Measurements from ENCODE around the gene HBP1. TPM values are rescaled to one million over a fixed set of nuclear protein-coding genes. Genes with fewer than 3 reads are reported as not detected.

HBP1 gene
- total and polyA plus RNA-seq, 2 donors (not counting 1 experiment from before 2014, with no cell fraction given) = 47.2 to 127 TPM

DNA sequence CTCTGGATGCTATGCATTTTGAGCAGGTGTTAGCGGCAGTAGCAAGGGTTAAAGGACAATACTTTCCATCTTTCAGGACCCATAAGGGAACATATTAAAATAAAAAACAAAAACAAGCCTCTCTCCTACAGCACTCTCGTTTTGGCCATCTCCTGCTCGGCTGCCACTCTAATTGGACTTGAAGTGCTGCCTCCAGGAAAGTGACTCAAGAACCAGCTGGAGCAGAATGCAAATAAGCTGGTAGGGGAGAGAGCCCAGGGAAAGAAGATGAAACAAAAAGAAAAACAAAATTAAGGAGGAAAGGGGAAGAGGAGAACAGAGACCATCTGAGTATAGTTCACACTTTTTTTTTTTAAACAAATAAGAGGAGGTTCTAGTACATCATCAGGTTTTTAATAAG lies 65.6 kb downstream of the HBP1 start:
- no peaks in the 10 kb centered on the region for H3K79me2 ChIP-seq (ENCODE audit: control insufficient read depth, insufficient read depth, low read length)
- ChIA-PET CTCF (no interaction called here), POLR2A (no interaction called here)
- no peak for ATAC-seq (ENCODE audit: low read depth)
- H3K9me3 ChIP-seq (ENCODE audit: control extremely low read depth in 1 of 3, control insufficient read depth in 2 of 3, insufficient read depth in 1 of 3, low read length in 2 of 3) = no peaks in the 10 kb centered on the region
- intact Hi-C loops (cut with micrococcal nuclease) = no loop called here
- WGBS (ENCODE audit: insufficient coverage) = 83% methylated on average over 1 of the region's 3 CpGs
- no peak for TF ChIP-seq EZH2 (IDR thresholded peaks at IDR 0.05; ENCODE audit: borderline replicate concordance, insufficient read depth, low read depth, low read length, poor library complexity, severe bottlenecking)
- H3K27ac ChIP-seq (ENCODE audit: low read length in 2 of 2) = no peak overlapping the region
- Mint-ChIP-seq H3K4me3 (no peak overlapping the region), H3K27me3 (no peaks in the 10 kb centered on the region), H3K9me3 (ENCODE audit: insufficient read depth) (no peaks in the 10 kb centered on the region), H3K27ac (no peak overlapping the region), H3K4me1 (peaks cover 3% of the 10 kb centered on the region)
- no peaks in the 10 kb centered on the region for H3K4me1 ChIP-seq (ENCODE audit: control insufficient read depth in 2 of 2, insufficient read depth in 2 of 2, low read length in 2 of 2)
- H4K20me1 ChIP-seq (ENCODE audit: control insufficient read depth, insufficient read depth, low read length, poor library complexity, severe bottlenecking) = no peaks in the 10 kb centered on the region
- H3K27me3 ChIP-seq (replicated peaks in 1 of 4; ENCODE audit: control extremely low read depth in 1 of 4, control insufficient read depth in 3 of 4, insufficient read depth in 4 of 4, low read length in 3 of 4) = no peaks in the 10 kb centered on the region
- H3K4me2 ChIP-seq (replicated peaks; ENCODE audit: low read depth, low read length, poor library complexity, severe bottlenecking) = no peak overlapping the region
- peaks cover 4 to 15% of the 10 kb centered on the region in 2 experiments for H3K36me3 ChIP-seq (replicated peaks in 1 of 2; ENCODE audit: control extremely low read depth in 1 of 2, control insufficient read depth in 1 of 2, extremely low read depth in 1 of 2, insufficient read depth in 2 of 2, low read length in 1 of 2)
- no peak overlapping the region for H3K9ac ChIP-seq (ENCODE audit: low read length)
- DNase-seq = no peak
- no peak overlapping the region for H3K4me3 ChIP-seq (ENCODE audit: control extremely low read depth in 1 of 5, extremely low read depth in 1 of 5, insufficient read depth in 1 of 5, low read depth in 2 of 5, low read length in 4 of 5)
- no peak overlapping the region for H2AFZ ChIP-seq (ENCODE audit: insufficient read depth, low read depth, low read length, poor library complexity, severe bottlenecking)

DNA sequence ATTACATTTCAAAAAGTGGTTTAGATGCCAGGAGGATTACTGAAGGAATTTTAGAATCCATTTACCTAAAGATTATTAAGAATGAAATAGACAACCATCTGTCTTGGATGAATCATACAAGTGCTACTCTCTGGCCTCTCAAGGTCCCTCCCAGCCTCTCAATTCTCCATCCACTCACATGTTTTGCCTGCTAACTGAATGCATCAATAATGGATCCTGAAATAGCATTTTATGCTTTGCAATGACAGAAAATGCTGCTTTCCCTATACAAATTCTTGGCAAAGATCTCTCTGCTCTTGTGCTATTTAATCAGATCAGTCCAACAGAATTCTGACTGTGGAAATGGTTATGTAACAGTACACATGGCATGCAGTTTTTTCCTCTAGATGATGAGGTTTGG lies 68.1 kb downstream of the HBP1 start:
- H2AFZ ChIP-seq (ENCODE audit: insufficient read depth, low read depth, low read length, poor library complexity, severe bottlenecking) = no peak overlapping the region

More for the DNA sequence above, 68.1 kb downstream of the HBP1 start:
- Histone ChIP-seq H3K4me3 (ENCODE audit: control extremely low read depth in 1 of 5, extremely low read depth in 1 of 5, insufficient read depth in 1 of 5, low read depth in 2 of 5, low read length in 4 of 5) (no peak overlapping the region), H3K9me3 (ENCODE audit: control extremely low read depth in 1 of 3, control insufficient read depth in 2 of 3, insufficient read depth in 1 of 3, low read length in 2 of 3) (no peaks in the 10 kb centered on the region), H3K79me2 (ENCODE audit: control insufficient read depth, insufficient read depth, low read length) (no peaks in the 10 kb centered on the region), H3K27ac (ENCODE audit: low read length in 2 of 2) (no peak overlapping the region), H3K9ac (ENCODE audit: low read length) (no peak overlapping the region), H3K36me3 (replicated peaks in 1 of 2; ENCODE audit: control extremely low read depth in 1 of 2, control insufficient read depth in 1 of 2, extremely low read depth in 1 of 2, insufficient read depth in 2 of 2, low read length in 1 of 2) (peaks cover 4 to 11% of the 10 kb centered on the region in 2 experiments), H3K4me2 (replicated peaks; ENCODE audit: low read depth, low read length, poor library complexity, severe bottlenecking) (no peak overlapping the region), H3K27me3 (replicated peaks in 1 of 4; ENCODE audit: control extremely low read depth in 1 of 4, control insufficient read depth in 3 of 4, insufficient read depth in 4 of 4, low read length in 3 of 4) (no peaks in the 10 kb centered on the region), H3K4me1 (ENCODE audit: control insufficient read depth in 2 of 2, insufficient read depth in 2 of 2, low read length in 2 of 2) (no peaks in the 10 kb centered on the region), H4K20me1 (ENCODE audit: control insufficient read depth, insufficient read depth, low read length, poor library complexity, severe bottlenecking) (no peaks in the 10 kb centered on the region)
- ChIA-PET CTCF (interaction anchor here (0.6 kb wide), 1 partner anchor 206 kb away, joined by 4 read pairs; no protein-coding TSS in a partner anchor), POLR2A (no interaction called here)
- Mint-ChIP-seq H3K27ac (no peak overlapping the region), H3K27me3 (no peaks in the 10 kb centered on the region), H3K9me3 (ENCODE audit: insufficient read depth) (no peaks in the 10 kb centered on the region), H3K4me3 (no peak overlapping the region), H3K4me1 (no peaks in the 10 kb centered on the region)
- DNase-seq (no peak), ATAC-seq (ENCODE audit: low read depth) (no peak)
- intact Hi-C loops (cut with micrococcal nuclease) = no loop called here
- TF ChIP-seq, protein P1, sequence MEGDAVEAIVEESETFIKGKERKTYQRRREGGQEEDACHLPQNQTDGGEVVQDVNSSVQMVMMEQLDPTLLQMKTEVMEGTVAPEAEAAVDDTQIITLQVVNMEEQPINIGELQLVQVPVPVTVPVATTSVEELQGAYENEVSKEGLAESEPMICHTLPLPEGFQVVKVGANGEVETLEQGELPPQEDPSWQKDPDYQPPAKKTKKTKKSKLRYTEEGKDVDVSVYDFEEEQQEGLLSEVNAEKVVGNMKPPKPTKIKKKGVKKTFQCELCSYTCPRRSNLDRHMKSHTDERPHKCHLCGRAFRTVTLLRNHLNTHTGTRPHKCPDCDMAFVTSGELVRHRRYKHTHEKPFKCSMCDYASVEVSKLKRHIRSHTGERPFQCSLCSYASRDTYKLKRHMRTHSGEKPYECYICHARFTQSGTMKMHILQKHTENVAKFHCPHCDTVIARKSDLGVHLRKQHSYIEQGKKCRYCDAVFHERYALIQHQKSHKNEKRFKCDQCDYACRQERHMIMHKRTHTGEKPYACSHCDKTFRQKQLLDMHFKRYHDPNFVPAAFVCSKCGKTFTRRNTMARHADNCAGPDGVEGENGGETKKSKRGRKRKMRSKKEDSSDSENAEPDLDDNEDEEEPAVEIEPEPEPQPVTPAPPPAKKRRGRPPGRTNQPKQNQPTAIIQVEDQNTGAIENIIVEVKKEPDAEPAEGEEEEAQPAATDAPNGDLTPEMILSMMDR (IDR thresholded peaks at IDR 0.05) = no peak
- TF ChIP-seq EZH2 (IDR thresholded peaks at IDR 0.05; ENCODE audit: borderline replicate concordance, insufficient read depth, low read depth, low read length, poor library complexity, severe bottlenecking) = no peak

Data from B cell (primary cell).